Measurements from ENCODE around the gene SMAD3.

DNA sequence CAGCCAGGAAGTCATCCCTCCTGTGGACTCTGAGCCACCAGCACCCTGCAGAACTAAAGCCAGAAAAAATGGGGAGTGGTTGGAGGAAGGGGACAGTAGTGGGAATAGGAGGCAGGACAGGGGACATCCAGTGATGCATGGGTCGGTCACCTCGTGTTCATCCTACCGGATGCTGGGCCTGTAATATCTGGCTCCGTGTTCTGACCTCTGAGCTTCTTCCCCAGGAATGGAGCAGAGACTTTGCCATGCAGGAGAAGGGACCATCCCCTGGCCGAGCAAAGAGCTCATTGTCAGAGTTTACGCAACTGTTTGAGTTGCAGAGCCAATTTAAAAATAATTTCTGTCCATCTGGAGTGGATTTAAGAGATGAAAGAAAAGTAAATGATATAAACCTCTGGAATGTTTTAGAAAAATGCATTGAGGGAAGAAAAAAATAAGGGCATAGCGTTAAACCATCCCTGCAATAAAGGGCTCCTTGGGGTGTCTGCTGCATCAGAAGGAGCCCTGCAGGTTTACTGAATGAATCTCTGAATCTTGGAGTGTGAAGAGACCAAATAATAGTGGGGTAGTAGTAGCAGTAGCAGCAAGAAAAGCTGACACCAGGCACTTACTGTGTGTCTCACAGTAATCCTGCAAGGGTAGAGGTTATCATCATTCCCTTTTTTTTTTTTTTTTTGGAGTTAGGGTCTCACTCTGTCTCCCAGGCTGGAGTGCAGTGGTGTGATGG is 118.2 kb downstream of the SMAD3 start:
- TF ChIP-seq, protein P1, sequence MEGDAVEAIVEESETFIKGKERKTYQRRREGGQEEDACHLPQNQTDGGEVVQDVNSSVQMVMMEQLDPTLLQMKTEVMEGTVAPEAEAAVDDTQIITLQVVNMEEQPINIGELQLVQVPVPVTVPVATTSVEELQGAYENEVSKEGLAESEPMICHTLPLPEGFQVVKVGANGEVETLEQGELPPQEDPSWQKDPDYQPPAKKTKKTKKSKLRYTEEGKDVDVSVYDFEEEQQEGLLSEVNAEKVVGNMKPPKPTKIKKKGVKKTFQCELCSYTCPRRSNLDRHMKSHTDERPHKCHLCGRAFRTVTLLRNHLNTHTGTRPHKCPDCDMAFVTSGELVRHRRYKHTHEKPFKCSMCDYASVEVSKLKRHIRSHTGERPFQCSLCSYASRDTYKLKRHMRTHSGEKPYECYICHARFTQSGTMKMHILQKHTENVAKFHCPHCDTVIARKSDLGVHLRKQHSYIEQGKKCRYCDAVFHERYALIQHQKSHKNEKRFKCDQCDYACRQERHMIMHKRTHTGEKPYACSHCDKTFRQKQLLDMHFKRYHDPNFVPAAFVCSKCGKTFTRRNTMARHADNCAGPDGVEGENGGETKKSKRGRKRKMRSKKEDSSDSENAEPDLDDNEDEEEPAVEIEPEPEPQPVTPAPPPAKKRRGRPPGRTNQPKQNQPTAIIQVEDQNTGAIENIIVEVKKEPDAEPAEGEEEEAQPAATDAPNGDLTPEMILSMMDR (IDR thresholded peaks at IDR 0.05; ENCODE audit: poor library complexity, severe bottlenecking): no peak
- no peak for TF ChIP-seq POLR2AphosphoS5 (IDR thresholded peaks at IDR 0.05)

Data from neural cell (in vitro differentiated cells).